SIG-M5 (cell line): ENCODE data around the gene MS4A2.
"Not testable (repeated sequence)": the region's sequence is repeated elsewhere in the genome, so short reads cannot be mapped to it uniquely, and the experiment has no call there.

Experiments used
- DNase-seq: peaks from one replicate; lab custom pipeline; 2025; lab: John Stamatoyannopoulos, UW

The MS4A2 gene

DNA sequence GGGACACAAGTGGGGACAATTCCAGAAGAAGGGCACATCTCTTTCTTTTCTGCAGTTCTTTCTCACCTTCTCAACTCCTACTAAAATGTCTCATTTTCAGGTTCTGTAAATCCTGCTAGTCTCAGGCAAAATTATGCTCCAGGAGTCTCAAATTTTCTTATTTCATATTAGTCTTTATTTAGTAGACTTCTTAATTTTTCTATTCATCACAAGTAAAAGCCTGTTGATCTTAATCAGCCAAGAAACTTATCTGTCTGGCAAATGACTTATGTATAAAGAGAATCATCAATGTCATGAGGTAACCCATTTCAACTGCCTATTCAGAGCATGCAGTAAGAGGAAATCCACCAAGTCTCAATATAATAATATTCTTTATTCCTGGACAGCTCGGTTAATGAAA, at the start of gene MS4A2:
TSS of gene MS4A2 (plus strand) at position 301 of the 400 bp plus-strand sequence. CDS start 102 bp downstream, outside the sequence.
- DNase-seq, result no peak

DNA sequence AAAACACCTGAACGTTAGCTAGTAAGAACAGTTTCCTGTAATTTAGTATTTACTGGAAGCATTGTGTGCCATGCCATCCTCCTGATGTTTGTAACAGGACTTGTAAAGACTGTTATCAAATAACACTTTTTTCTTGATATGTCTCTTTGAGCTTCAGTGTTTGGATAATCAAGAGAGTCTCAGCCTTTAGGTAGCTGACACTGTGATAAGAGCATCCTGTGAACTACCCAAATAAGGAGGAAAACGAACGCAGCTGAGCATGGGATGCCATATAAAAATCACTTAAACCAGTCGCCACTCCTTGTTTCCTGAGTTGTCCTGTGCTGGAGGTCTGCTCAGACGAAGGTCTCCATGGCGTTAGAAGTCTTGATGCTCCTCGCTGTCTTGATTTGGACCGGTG, 48.4 kb upstream of the MS4A2 start, which contains the start of gene OOSP2:
TSS of gene OOSP2 (plus strand) at position 301 of the 400 bp plus-strand sequence. CDS start at position 352, 51 bp downstream.
- no peak for DNase-seq

DNA sequence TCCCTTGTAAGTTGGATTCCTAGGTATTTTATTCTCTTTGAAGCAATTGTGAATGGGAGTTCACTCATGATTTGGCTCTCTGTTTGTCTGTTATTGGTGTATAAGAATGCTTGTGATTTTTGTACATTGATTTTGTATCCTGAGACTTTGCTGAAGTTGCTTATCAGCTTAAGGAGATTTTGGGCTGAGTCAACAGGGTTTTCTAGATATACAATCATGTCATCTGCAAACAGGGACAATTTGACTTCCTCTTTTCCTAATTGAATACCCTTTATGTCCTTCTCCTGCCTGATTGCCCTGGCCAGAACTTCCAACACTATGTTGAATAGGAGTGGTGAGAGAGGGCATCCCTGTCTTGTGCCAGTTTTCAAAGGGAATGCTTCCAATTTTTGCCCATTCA, 38.0 kb upstream of the MS4A2 start:
- DNase-seq, result not testable (repeated sequence)

DNA sequence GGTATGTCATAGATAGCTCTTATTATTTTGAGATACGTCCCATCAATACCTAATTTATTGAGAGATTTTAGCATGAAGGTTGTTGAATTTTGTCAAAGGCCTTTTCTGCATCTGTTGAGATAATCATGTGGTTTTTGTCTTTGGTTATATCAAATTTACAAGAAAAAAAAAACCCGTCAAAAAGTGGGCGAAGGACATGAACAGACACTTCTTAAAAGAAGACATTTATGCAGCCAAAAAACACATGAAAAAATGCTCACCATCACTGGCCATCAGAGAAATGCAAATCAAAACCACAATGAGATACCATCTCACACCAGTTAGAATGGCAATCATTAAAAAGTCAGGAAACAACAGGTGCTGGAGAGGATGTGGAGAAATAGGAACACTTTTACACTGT, 37.6 kb upstream of the MS4A2 start:
- DNase-seq, result not testable (repeated sequence)

DNA sequence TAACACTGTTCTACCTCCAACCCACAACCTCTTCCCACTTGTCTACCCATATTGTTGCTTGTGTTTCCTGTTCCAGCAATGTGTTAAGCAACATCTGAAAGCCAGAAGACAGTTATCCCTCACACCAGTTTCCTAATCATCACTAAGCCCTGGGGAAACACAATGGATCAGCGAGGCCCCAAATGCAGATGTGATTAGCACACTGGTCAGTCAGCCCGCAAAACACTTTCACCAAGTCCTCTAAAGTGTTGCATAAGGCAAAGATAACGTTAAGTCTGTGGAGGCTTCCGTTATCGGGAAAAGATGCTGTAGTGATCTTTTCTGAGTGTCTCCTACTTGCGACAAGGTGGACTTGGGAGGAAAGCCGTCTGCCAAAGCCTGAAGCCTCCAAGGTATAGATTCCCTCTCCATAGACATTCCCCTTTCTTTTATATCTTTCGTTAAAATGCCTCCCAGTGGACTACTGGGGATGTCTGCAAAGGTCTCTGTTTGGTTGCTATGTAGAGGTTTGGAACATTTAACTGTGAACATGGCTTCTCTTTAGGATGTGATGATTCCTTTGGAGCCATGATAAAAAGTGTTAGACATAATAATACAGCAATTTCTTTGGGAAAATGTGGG, 32.0 kb upstream of the MS4A2 start, which contains the start of gene MS4A3:
TSS of gene MS4A3 (plus strand) at position 317 of the 621 bp plus-strand sequence. CDS start 4,496 bp downstream, outside the sequence.
- peak; percentile 65 for DNase-seq

DNA sequence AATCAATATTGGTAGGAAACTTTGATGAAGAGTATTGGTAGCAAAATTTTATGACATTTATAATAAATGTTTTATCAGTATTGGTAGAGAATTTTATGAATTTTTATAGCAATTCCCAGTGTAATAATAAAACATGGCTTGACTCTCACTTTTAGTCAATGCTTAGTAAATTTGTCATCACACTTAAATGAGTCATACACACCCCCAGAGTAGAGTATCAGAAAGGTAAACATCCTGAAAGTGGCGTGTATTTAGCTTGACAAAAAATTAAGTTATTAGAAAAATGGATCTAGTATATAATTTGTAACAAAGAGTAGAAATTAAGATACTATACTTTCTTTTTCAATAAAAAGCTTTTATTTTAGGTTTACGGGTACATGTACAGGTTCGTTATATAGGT, 29.4 kb upstream of the MS4A2 start:
- no peak for DNase-seq

DNA sequence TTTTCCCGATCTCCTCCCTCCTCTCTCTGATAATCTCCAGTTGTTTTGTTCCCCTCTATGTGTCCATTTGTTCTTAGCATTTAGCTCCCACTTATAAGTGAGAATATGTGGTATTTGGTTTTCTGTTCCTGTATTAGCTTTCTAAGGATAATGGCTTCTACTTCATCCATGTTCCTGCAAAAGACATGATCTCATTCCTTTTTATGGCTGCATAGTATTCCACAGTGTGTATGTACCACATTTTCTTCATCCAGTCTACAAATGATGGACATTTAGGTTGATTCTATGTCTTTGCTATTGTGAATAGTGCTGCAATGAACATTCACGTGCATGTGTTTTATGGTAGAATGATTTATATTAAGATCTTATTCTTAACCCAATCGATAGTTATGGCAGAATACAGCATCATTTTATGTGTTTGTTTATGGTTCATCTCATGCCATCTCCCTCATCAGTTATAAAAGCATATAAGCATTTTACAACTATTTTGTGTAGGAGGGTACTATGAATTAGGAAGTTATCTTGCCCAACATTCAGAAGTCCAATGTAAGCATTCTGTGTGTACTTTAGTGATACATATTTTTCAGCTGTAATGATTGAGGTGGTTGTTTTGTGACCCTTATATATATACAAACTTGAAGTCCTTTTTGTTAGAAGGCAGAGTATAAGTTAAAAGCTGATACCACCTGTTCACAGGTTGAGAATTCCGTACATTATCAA, 28.8 kb upstream of the MS4A2 start:
- no peak for DNase-seq

DNA sequence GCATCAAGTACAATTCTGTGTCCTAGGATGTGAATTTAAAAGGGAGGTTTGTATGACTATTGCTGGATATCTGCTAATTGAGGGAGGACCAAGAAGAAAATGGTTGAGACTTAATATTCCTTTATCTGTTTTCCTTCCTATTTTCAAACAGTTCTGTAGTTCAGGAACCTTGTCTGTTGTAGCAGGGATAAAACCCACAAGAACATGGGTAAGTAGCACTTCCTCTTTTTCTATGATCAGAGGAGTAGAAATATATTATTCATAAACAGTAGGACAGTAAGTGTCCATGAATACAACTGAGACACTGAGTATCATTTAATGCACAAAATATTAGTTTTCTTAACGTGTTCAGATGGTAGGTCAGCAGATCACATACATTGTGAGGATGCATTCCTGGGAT, 24.4 kb upstream of the MS4A2 start:
- no peak for DNase-seq

DNA sequence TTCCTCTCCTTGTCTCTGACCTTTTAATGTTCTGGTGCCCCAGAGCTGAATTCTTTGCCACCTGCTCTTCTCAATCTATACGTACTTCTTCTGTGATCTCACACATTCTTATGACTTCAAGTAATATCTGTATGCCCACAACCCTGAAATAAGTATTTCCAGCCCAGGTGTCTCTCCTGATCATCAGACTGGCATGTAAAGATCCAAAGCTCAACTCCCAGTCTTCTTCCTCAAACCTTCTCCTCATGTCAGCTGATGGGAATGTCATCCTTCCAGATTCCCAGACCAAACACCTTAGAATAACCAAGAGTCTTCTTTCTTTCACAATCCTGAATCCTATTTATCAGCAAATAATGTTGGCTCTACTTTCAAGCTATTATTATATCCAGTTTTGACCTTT, 22.7 kb upstream of the MS4A2 start:
- DNase-seq, result no peak

DNA sequence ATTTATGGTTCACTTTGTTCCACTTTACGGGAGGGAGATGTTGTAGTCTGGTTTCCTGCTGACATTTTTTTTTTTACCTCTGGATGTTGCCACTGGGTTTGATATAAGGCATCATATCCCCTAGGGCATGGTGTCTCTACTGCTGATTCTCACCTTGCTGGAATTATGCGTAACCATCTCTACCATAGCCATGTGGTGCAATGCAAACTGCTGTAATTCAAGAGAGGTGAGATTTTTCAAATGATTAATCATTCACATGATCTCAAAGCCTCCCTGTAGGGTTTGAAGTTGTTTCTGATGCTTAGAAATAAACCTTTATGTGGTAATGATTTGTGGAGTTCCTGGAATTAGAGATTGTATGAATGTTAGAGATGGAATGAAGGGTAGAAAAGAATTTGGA, 19.0 kb upstream of the MS4A2 start:
- DNase-seq, result no peak

DNA sequence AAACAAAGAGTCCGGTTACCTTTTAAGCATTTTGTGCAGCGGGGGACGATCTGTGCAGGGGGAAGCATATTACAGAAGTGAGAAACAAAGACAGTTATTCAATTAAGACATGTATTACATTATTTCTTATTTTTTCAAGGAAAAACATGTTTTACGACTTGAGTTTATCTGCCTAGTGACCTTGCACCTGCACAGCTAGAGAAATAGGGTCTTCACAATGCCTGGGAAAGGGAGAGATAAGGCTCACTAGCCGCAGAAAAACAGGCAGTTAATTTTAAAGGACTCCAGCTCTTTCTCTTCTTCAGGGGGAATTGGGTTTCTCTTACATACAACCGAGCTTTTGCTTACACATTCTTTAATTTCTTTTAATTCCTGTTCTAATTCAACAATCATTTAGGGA, 16.8 kb upstream of the MS4A2 start:
- DNase-seq, result not testable (repeated sequence)

DNA sequence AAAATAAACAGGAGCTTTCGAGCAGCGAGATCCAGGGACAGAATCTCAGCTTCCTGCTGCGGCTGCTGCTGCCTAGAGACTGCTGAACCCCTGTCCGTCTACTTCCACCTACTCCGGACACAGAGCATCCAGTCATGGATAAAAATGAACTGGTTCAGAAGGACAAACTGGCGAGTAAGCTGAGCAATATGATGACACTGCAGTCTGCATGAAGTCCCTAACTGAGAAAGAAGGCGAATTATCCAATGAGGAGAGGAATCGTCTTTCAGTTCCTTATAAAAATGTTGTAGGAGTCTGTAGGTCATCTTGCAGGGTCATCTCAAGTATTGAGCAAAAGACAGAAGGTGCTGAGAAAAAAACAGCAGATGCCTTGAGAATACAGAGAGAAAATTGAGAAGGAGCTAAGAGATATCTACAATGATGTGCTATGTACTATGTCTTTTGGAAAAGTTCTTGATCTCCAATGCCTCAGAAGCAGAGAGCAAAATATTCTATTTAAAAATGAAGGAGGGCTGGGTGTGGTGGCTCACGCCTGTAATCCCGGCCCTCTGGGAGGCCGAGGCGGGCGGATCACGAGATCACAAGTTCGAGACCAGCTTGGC, 11.1 kb upstream of the MS4A2 start:
- no peak for DNase-seq

DNA sequence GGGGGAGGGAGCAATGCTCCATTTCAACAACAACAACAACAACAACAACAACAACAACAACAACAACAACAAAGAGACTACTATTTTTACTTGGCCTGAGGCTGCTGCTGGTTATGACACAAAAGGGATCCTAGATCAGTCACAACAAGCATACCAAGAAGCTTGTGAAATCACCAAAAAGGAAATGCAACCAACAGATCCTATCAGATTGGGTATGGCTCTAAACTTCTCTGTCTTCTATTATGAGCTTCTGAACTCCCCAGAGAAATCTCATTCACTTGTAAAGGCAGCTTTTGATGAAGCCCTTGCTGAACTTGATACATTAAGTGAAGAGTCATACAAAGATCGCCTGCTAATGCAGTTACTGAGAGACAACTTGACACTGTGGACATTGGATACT, 10.5 kb upstream of the MS4A2 start:
- no peak for DNase-seq

DNA sequence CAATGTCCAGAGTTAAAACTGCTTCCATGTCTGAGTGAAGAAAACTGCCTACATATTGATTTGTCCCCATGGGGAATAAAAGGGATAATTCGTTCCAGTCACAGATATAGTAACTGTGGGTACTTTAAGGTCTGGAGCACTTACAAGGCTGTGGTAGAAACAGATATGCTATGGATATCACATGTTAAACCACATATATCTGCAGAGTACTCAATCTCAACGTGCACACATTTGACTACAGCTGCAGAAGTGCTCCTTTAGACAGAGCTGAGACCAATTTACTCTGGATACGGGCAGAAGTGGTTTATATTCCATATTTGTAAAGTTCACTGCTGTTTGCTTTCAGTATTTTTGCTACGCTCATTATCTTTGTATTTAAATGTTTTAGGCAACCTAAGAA, 9.7 kb upstream of the MS4A2 start:
- no peak for DNase-seq

DNA sequence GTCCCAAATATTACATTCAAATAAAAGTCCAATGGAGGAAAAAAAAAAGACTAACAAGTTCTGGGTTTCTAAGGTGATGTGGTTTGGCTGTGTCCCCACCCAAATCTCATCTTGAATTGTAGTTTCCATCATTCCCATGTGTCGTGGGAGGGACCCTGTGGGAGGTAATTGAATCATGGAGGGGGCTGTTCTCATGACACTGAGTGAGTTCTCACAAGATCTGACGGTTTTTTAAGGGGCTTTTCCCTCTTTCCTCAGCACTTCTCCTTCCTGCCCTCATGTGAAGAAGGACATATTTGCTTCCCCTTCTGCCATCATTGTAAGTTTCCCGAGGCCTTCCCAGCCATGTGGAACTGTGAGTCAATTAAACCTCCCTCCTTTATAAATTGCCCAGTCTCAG, 7.9 kb upstream of the MS4A2 start:
- DNase-seq, result no peak

DNA sequence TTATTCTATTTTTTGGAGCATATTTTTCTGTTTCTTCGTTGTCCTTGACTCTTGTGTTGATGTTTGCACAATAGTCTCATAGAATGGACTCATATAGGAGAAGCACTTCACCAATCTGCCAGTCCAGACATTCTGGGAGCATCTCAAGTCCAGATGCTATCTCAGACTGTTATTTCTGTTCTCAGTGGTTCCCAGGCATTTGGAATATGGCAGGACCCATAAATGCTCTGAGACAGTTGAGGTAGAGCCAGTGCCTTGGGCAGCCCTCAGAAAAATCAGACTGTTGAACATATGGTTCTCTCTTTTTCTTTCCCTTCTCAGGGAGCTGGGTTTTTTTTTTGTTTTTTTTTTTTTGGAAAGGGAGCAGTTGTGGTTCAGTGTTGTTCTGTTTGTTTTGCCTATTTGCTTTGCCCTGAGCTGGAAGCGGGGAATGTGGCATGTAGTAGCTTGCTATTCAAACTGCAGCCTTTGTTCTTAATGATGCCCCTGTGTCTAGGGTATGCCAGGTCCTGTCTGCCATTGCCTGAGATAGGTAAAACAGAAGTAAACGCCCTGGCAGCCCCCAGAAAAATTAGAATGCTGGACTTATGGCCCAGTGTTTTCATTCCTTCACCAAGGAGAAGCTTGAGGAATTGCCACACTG, 3.7 kb upstream of the MS4A2 start:
- no peak for DNase-seq

DNA sequence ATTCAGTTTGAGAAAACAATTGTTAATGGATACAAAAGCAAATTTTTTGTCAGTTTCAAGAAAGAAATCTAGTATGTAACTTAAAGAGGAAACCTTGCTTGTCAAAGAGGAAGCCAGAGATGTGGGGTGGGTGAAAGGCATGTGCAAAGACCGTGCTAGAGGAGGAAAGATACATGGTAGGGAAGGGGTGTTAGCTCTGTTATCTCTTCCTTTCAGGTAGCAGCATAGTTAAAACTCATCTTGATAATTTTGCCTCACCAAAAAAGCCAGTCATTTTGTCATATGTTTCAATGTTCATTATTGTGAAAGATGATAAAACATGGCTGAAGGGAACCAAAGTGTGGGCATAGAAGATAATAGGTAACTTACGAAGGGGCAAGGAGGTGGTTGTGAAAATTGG, 2.6 kb upstream of the MS4A2 start:
- no peak for DNase-seq

DNA sequence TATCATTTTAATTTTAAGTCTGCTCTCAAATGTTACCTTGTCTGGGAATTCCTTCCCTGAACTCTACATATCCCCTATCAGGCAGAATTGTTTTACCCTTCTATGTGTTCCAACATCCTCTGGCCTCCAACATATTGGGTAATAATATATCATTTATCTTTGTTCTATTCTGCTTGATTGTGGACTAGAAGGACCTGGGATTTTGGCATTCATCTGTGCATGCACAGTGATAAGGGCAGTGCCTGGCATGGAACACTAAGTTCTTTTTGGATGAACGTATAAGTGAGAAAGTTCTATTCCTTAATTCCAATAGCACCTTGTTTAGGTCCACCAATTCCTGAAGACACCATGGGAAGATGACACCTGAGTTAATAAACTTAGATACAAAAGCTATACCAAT, 1.2 kb upstream of the MS4A2 start:
- no peak for DNase-seq

DNA sequence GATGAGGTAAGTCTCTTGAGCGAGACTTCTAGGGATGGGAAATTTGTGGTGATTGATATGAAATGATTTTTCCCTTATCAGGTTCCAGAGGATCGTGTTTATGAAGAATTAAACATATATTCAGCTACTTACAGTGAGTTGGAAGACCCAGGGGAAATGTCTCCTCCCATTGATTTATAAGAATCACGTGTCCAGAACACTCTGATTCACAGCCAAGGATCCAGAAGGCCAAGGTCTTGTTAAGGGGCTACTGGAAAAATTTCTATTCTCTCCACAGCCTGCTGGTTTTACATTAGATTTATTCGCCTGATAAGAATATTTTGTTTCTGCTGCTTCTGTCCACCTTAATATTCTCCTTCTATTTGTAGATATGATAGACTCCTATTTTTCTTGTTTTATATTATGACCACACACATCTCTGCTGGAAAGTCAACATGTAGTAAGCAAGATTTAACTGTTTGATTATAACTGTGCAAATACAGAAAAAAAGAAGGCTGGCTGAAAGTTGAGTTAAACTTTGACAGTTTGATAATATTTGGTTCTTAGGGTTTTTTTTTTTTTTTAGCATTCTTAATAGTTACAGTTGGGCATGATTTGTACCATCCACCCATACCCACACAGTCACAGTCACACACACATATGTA, 7.1 kb downstream of the MS4A2 start:
- DNase-seq, result no peak

DNA sequence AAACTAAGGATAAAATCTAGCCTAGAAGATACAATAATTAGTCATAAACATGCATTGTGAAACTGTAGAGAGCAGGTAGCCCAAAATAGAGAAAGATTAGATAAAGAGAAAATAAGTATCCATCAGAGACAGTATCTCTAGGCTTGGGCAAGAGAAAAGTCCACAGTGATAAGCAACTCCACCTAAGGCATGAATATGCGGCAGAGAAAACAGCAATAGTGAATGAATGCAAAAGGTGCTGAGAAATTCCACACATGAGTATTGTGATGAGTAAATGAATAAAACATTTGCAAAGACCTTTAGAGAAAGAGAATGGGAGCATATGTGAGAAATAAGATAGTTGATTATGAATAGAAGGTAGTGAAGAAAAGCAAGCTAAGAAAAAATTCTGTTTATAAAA, 8.7 kb downstream of the MS4A2 start:
- no peak for DNase-seq

DNA sequence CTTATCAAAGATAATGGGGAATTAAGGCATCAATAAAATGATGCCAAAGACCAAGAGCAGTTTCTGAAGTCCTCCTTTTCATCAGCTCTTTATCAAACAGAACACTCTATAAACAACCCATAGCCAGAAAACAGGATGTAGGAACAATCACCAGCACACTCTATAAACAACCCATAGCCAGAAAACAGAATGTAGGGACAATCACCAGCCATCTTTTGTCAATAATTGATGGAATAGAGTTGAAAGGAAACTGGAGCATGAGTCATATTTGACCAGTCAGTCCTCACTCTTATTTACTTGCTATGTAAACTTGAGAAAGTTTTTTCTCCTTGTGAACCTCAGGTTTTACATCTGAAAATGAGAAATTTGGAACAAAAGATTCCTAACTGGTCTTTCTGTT, 10.0 kb downstream of the MS4A2 start:
- no peak for DNase-seq

DNA sequence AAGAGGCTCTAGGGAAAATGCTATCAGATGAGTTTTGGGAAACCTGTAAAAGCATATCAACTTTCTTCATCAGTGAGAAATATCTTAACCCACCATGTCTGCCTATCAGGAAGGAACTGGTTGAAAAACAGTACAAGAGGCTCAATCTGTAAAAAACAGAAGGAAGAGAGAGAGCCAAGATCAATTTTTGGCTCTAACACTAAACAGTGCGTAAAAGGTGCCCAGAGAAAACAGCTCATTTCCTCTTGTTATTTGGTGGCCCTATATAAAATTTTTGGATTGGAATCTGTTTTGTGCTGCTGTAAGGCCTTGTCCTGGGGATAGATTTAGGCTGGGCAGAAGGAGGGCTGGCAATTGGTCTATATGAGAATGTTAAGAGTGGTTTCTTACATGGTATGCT, 12.1 kb downstream of the MS4A2 start:
- DNase-seq, result no peak
